K562 (cell line): ENCODE results near the gene WASHC4. TPM values are rescaled to one million over a fixed set of nuclear protein-coding genes. Genes with fewer than 3 reads are reported as not detected.

Source experiments
- ELK1 ChIP-seq: sonication (generic); formaldehyde crosslinking; IDR thresholded peaks from 2 replicates; pipeline ENCODE4 v1.8.1; 2022; ENCODE audit warnings: missing genetic modification reagents
- KHSRP ChIP-seq: fragments of 450-650 bp; IDR thresholded peaks from 2 replicates; pipeline ENCODE4 v1.6.1; 2017
- MYNN ChIP-seq, 2 experiments: sonication (generic); formaldehyde crosslinking in 1 of 2; IDR thresholded peaks; 2 replicates each; pipeline versions ENCODE4 v1.5.0 to v1.6.1; 2016 to 2020; ENCODE audit warnings: antibody characterized with exemption in 1 of 2, missing genetic modification reagents in 1 of 2
- SREBF2 ChIP-seq: sonication (generic); formaldehyde crosslinking; IDR thresholded peaks from 2 replicates; pipeline ENCODE4 v1.4.0; 2020; ENCODE audit warnings: mild to moderate bottlenecking, missing genetic modification reagents
- TSC22D4 ChIP-seq: fragments of 450-650 bp; IDR thresholded peaks from 2 replicates; pipeline ENCODE4 v1.6.1; 2016; ENCODE audit warnings: missing genetic modification characterization, missing biosample characterization, control low read depth
- ZBTB2 ChIP-seq: fragments of 450-650 bp; IDR thresholded peaks from 2 replicates; pipeline ENCODE4 v1.6.1; 2016; ENCODE audit warnings: antibody characterized with exemption
- ZNF408 ChIP-seq: fragments of 250-450 bp; sonication (Bioruptor Pico); IDR thresholded peaks from 2 replicates; pipeline ENCODE4 v1.4.0; 2020; ENCODE audit warnings: low read depth, mild to moderate bottlenecking, moderate library complexity
- polyA plus RNA-seq, 8 experiments: library from polyadenylated mRNA; depleted of rRNA in 4 of 8; stranded (reverse) in 5 of 8; unstranded in 3 of 8; fragments of >200 nt; fragmentation: Nextera tagmentation in 2 of 8; fragmentation: Illumina TruSeq in 1 of 8; extraction: Ambion mirVana in 2 of 8; extraction: Trizol in 1 of 8; gene quantifications; 2 replicates each; pipeline versions ENCODE4 v1.2.1 to v1.2.3, GENCODE V29; 2011 to 2014; ENCODE audit warnings: inconsistent platforms in 1 of 8, missing spikeins in 1 of 8
- total RNA-seq, 7 experiments: library from RNA; depleted of rRNA in 6 of 7; stranded (reverse); fragments of >200 nt in 6 of 7; fragmentation: Illumina TruSeq in 2 of 7; extraction: Trizol in 2 of 7; gene quantifications; 2 replicates each; pipeline versions ENCODE4 v1.2.1 to v1.2.3, GENCODE V29; 2011 to 2021; ENCODE audit warnings: low replicate concordance in 1 of 7
- TF ChIP-seq, protein P1 (sequence below), 2 experiments: IDR thresholded peaks; 2 replicates each; pipeline ENCODE4 v1.6.1; 2011; ENCODE audit warnings: borderline replicate concordance in 1 of 2, control low read depth in 1 of 2, low read depth in 1 of 2, low read length in 1 of 2, mild to moderate bottlenecking in 1 of 2, mixed read lengths in 1 of 2, moderate library complexity in 1 of 2; ENCODE audit not compliant: insufficient read depth in 1 of 2, insufficient read length in 1 of 2, poor library complexity in 1 of 2, severe bottlenecking in 1 of 2; ENCODE audit errors: extremely low read depth in 1 of 2

Gene WASHC4
- total and polyA plus RNA-seq, 9 of the 15 experiments (the other 6 are each of a cell fraction or from before 2014, with no cell fraction given) = 12.5 to 38.5 (median 21.3) TPM

- TF ChIP-seq MYNN (IDR thresholded peaks at IDR 0.05) = no peak
- TF ChIP-seq MYNN (CRISPR knock-in tag; IDR thresholded peaks at IDR 0.05) = no peak
- no peak for TF ChIP-seq ZNF408 (CRISPR knock-in tag)
- TF ChIP-seq ZBTB2 = no peak
- TF ChIP-seq, protein P1, sequence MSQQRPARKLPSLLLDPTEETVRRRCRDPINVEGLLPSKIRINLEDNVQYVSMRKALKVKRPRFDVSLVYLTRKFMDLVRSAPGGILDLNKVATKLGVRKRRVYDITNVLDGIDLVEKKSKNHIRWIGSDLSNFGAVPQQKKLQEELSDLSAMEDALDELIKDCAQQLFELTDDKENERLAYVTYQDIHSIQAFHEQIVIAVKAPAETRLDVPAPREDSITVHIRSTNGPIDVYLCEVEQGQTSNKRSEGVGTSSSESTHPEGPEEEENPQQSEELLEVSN (IDR thresholded peaks at IDR 0.05; ENCODE audit: borderline replicate concordance in 1 of 2, extremely low read depth in 1 of 2, insufficient read depth in 1 of 2, insufficient read length in 1 of 2, low read depth in 1 of 2, low read length in 1 of 2, poor library complexity in 1 of 2, severe bottlenecking in 1 of 2) = no peak
- TF ChIP-seq KHSRP = no peak
- TF ChIP-seq ELK1 = no peak
- no peak for TF ChIP-seq TSC22D4 (tag)
- TF ChIP-seq SREBF2 (CRISPR knock-in tag) = no peak
- TF ChIP-seq, all 486 proteins: peak for 18
Observed at GRCh38 chr12:105120551-105120950, 13.0 kb downstream of the WASHC4 start (continued).
